Colonic mucosa (tissue), 4 donors: Measurements from ENCODE around the gene KCNA2. TPM values are rescaled to one million over a fixed set of nuclear protein-coding genes. Genes with fewer than 3 reads are reported as not detected.

Experiments used
- DNase-seq: peaks from one replicate; pipeline ENCODE4 v3.0.0-alpha.2; 2020
- H3K27ac ChIP-seq: fragments of 200-600 bp; one replicate; pipeline ENCODE4 v1.8.0; 2021
- H3K27me3 ChIP-seq: fragments of 200-600 bp; one replicate; pipeline ENCODE4 v1.8.0; 2021
- H3K36me3 ChIP-seq: fragments of 200-600 bp; one replicate; pipeline ENCODE4 v1.8.0; 2021
- H3K4me1 ChIP-seq: fragments of 200-600 bp; one replicate; pipeline ENCODE4 v1.8.0; 2021; ENCODE audit warnings: mild to moderate bottlenecking
- H3K4me3 ChIP-seq: fragments of 200-600 bp; one replicate; pipeline ENCODE4 v1.8.0; 2021
- H3K9ac ChIP-seq, 2 donors: one replicate each; pipeline ENCODE4 v1.7.0; 2013; ENCODE audit warnings: control low read depth in 2 of 2, low read depth in 2 of 2, low read length in 2 of 2
- H3K9me3 ChIP-seq: fragments of 200-600 bp; one replicate; pipeline ENCODE4 v1.8.0; 2021
- intact Hi-C: fragments of 100-400 bp; cut with DNase I; formaldehyde crosslinking; loops from one replicate; pipeline ENCODE4 v1.14.1; 2022
- total RNA-seq, 2 donors: library from RNA; stranded (reverse); fragmentation: NEBNext Ultra II Directional in 1 of 2; extraction: Animal tissue kit (Norgen Biotek cat#: 25700) in 1 of 2; gene quantifications; one replicate each; pipeline ENCODE4 v1.2.1, GENCODE V29; 2021
- TF ChIP-seq, protein P1 (sequence below): fragments of 200-600 bp; IDR thresholded peaks from one replicate; pipeline ENCODE4 v1.8.0; 2022; ENCODE audit warnings: antibody characterized with exemption, mild to moderate bottlenecking
- donor health status: healthy.
- donor health status: DM: no; HTN: no; CAD: no.
- donor health status: DM: no; HTN: no; CAD: no.

Gene KCNA2
- total RNA-seq, 2 donors from 2014 or later: 0.17 to 0.61 TPM

DNA sequence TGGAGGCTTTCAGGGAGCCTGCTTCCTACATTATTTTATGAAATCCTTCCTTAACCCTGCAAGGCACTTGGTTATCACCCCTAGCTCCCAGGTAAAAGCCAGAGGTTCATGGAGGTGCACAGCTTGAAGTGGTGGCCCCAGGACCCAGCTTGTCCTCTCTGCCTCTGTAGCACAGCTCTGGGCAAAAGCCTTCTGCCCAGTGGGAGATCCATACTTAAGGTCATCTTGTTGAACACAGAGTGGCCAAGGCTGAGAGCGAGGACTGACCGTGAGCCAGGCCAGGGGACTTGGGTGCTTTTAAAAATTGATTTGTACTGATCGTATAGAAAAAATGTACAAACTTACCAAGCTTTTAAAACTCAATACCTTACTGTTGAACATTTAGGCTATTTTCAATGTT lies 33.4 kb downstream of the KCNA2 start:
- Histone ChIP-seq H3K36me3 (no peaks in the 10 kb centered on the region), H3K9me3 (no peaks in the 10 kb centered on the region), H3K9ac (no peak overlapping the region), H3K27ac (no peak overlapping the region), H3K4me1 (no peaks in the 10 kb centered on the region), H3K27me3 (no peaks in the 10 kb centered on the region), H3K4me3 (no peak overlapping the region)
- intact Hi-C loops: no loop called here
- TF ChIP-seq, protein P1, sequence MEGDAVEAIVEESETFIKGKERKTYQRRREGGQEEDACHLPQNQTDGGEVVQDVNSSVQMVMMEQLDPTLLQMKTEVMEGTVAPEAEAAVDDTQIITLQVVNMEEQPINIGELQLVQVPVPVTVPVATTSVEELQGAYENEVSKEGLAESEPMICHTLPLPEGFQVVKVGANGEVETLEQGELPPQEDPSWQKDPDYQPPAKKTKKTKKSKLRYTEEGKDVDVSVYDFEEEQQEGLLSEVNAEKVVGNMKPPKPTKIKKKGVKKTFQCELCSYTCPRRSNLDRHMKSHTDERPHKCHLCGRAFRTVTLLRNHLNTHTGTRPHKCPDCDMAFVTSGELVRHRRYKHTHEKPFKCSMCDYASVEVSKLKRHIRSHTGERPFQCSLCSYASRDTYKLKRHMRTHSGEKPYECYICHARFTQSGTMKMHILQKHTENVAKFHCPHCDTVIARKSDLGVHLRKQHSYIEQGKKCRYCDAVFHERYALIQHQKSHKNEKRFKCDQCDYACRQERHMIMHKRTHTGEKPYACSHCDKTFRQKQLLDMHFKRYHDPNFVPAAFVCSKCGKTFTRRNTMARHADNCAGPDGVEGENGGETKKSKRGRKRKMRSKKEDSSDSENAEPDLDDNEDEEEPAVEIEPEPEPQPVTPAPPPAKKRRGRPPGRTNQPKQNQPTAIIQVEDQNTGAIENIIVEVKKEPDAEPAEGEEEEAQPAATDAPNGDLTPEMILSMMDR: no peak
- DNase-seq: no peak

DNA sequence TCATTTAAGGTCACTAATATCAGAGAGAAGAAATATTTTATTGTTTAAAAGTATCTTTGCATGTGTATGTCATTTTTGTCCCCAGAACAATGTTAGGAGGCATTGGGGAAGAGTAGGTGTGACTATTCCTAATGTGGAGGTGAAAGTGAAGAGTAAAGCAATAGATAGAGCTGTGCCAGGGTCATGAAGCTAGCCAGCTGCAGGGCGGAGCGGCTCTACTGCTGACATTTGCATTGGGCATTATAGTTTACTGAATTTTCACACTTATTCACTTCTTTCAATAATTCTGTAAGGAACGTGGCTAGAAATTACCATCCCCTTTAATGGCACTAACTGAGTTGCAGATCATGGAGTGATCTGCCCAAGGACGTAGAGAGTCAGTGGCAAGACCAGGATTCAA lies 35.3 kb downstream of the KCNA2 start:
- Histone ChIP-seq H3K9me3 (no peaks in the 10 kb centered on the region), H3K4me1 (no peaks in the 10 kb centered on the region), H3K27me3 (no peaks in the 10 kb centered on the region), H3K9ac (no peak overlapping the region), H3K36me3 (no peaks in the 10 kb centered on the region), H3K27ac (no peak overlapping the region), H3K4me3 (no peak overlapping the region)
- intact Hi-C loops: no loop called here
- no peak for DNase-seq
- TF ChIP-seq, protein P1: no peak

DNA sequence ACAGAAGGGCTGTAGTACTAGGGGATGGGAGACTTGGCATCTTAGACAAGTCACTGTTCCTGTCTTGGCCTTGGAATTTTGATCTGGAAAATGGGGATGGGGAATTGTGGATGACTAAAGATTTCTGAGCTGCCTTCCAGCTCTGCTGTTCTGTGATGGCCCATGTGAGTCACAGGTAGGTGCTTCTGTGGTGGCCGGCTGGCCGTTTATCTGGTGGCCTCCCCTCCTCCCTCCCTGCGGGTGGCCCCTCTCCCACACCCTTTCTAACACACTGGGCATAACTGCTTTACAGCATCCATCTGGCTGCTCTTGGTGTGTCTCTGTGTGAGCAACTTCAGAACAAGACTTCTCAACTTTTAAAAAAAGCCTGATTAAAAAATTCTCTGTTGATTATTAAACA lies 35.9 kb downstream of the KCNA2 start:
- H3K27ac ChIP-seq: no peak overlapping the region
- no peaks in the 10 kb centered on the region for H3K27me3 ChIP-seq
- no peak overlapping the region for H3K4me3 ChIP-seq
- H3K9me3 ChIP-seq: no peaks in the 10 kb centered on the region
- intact Hi-C loops: no loop called here
- H3K9ac ChIP-seq: no peak overlapping the region
- DNase-seq: no peak
- H3K36me3 ChIP-seq: no peaks in the 10 kb centered on the region
- TF ChIP-seq, protein P1: no peak
- no peaks in the 10 kb centered on the region for H3K4me1 ChIP-seq

DNA sequence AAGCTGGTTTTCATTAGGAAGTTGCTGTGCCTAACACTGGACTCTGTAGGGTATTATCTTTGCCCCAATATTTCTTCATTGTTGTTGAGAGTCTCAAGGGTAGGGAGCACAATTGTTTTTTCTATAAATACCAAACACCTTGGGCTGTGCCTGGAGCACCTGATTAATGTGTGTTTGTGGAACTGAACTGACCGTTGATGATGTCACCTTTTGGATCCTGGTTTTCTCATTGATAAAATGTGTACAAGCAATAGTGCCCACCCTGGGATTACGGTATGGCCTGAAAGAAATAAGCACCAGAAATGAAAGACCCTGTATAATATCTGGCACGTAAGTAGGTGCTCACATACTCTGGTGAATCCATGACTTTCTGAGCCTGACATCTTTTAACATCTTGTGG lies 39.3 kb downstream of the KCNA2 start:
- H3K27ac ChIP-seq: no peak overlapping the region
- H3K4me3 ChIP-seq: no peak overlapping the region
- no peak overlapping the region for H3K9ac ChIP-seq
- no peaks in the 10 kb centered on the region for H3K27me3 ChIP-seq
- H3K4me1 ChIP-seq: no peaks in the 10 kb centered on the region
- TF ChIP-seq, protein P1: no peak
- no peaks in the 10 kb centered on the region for H3K9me3 ChIP-seq
- intact Hi-C loops: no loop called here
- no peak for DNase-seq
- H3K36me3 ChIP-seq: no peaks in the 10 kb centered on the region

DNA sequence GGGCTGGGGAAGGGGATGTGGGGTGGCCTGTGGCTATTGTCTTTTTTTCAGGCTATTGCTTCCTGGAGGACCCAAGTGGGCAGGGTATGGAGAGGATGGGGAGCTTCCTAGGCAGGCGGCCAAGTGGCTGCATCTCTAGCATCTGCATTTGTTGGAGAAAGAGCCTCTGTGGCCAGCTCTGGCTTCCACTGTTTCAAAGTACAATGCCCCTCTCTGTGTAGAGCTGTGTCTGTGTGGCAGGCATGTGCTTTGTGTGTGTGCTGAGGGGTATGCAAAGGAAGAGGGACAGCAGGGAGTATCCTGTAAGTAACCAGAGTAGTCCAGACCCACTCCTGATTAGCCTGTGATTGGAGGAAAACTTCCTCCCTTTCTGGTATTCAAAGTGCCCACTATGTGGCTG lies 40.6 kb downstream of the KCNA2 start:
- intact Hi-C loops: no loop called here
- DNase-seq: no peak
- Histone ChIP-seq H3K9ac (no peak overlapping the region), H3K27ac (no peak overlapping the region), H3K36me3 (no peaks in the 10 kb centered on the region), H3K4me3 (no peak overlapping the region), H3K9me3 (no peaks in the 10 kb centered on the region), H3K27me3 (no peaks in the 10 kb centered on the region), H3K4me1 (no peaks in the 10 kb centered on the region)
- TF ChIP-seq, protein P1: no peak

DNA sequence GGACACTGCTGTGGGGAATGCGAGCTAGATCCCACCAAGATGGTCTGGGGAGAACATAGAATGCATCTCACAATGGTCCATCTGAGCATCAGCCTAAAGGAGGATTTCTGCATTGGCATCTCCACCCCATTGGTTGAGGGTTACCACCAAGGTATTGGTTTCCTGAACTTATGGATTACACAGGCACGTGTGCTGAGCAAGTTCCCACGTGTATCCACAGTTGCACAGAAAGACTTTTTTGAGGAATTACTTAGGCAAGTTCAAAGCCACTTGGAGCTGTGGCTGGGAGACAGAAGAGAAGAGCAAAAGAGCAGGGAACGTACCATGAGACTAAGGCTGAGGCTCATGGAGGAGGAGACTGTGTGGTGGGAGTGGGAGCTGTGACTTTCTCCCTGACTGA lies 43.1 kb downstream of the KCNA2 start:
- intact Hi-C loops: no loop called here
- Histone ChIP-seq H3K27me3 (no peaks in the 10 kb centered on the region), H3K9me3 (no peaks in the 10 kb centered on the region), H3K4me1 (no peaks in the 10 kb centered on the region), H3K27ac (no peak overlapping the region), H3K9ac (no peak overlapping the region), H3K36me3 (no peaks in the 10 kb centered on the region), H3K4me3 (no peak overlapping the region)
- no peak for DNase-seq
- TF ChIP-seq, protein P1: no peak
